AG04449 (cell line): ENCODE results near the gene TAL1.

Source experiments
- CTCF ChIA-PET: fragments of 350-600 bp; formaldehyde crosslinking; extraction: SDS; loops from one replicate; lab custom pipeline; 2021; ENCODE audit warnings: antibody characterized with exemption; lab: Yijun Ruan, JAX
- POLR2A ChIA-PET: fragments of 400-600, 350-600 bp; formaldehyde crosslinking; extraction: SDS; loops from one replicate; lab custom pipeline; 2020; ENCODE audit warnings: antibody characterized with exemption, inconsistent platforms; lab: Yijun Ruan, JAX
- DNase-seq: peaks from one replicate; pipeline ENCODE4 v3.0.0-alpha.2; 2010; ENCODE audit warnings: low read depth, low spot score
- H3K4me3 ChIP-seq: 2 replicates; pipeline ENCODE4 v1.5.1; 2011; ENCODE audit warnings: low read depth, mild to moderate bottlenecking, control low read depth, low read length
- TF ChIP-seq, protein P1 (sequence below): IDR thresholded peaks from one replicate; pipeline ENCODE4 v1.5.1; 2011; ENCODE audit warnings: mild to moderate bottlenecking, moderate library complexity, low read length, control low read depth, inconsistent platforms; ENCODE audit not compliant: insufficient read depth; ENCODE audit errors: missing control alignments

TAL1 gene

DNA sequence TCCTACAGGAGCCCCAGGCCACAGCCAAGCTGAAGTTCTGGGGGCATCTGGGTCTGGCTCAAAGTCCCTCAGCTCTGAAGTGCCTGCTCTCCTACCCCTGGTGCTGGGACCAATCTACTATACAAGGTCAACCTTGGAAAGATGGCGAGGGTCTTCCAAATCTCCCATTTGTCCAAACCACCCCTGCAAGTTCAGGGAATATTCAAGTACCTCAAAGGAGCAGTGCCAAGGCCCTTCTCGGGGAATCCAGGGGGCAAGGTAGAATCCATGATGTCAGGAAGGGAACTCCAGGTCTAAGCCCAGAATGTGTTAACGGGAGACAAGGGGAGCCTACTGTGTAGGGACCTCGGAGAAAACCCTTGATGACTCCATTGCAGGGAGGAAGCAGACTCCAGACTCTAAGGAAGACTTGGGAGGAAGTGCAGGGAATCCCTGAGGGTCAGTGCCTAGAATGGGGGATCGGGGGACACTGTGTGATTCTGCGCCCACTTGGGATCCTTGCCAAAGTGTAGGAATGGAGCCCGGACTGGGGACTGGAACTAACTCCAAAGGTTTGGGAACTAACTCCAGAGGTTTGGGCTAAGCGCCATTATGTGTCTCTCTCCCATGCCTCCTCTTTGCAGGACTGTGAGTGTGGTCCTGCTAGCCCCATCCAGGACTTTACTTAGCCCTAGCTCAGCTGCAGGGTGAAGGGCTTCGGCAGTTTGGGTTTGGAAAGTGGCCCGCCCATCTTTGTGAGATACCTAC is 8.7 kb downstream of the TAL1 start:
- ChIA-PET CTCF (interaction anchor here (1.8 kb wide), 1 partner anchor 30 kb away, joined by 6 read pairs; no protein-coding TSS in a partner anchor), POLR2A (no interaction called here)
- TF ChIP-seq, protein P1, sequence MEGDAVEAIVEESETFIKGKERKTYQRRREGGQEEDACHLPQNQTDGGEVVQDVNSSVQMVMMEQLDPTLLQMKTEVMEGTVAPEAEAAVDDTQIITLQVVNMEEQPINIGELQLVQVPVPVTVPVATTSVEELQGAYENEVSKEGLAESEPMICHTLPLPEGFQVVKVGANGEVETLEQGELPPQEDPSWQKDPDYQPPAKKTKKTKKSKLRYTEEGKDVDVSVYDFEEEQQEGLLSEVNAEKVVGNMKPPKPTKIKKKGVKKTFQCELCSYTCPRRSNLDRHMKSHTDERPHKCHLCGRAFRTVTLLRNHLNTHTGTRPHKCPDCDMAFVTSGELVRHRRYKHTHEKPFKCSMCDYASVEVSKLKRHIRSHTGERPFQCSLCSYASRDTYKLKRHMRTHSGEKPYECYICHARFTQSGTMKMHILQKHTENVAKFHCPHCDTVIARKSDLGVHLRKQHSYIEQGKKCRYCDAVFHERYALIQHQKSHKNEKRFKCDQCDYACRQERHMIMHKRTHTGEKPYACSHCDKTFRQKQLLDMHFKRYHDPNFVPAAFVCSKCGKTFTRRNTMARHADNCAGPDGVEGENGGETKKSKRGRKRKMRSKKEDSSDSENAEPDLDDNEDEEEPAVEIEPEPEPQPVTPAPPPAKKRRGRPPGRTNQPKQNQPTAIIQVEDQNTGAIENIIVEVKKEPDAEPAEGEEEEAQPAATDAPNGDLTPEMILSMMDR, result no peak
- DNase-seq, result no peak
- H3K4me3 ChIP-seq, result no peak overlapping the region

DNA sequence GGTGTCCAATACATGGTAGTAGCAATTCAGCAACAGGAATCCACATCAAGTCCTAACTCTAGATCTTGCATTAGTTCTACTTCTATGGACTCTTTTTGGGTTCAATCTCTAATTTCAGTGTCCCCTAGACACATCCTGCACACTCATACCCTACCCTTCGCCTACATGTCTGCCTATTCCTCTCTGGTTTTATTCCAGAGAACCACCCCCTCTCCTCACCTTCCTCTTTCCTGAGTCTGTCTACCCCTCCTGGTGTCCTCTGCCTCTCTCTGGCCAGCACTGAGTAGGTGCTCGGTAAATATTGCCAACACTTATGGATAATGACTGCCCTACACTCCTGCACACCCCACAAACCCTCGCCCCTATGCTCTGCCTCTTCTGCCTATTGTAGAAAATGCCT is 9.5 kb downstream of the TAL1 start:
- DNase-seq, result no peak
- TF ChIP-seq, protein P1, result no peak
- H3K4me3 ChIP-seq, result no peak overlapping the region
- ChIA-PET POLR2A (no interaction called here), CTCF (interaction anchor here (0.8 to 1.5 kb wide), 3 partner anchors 29 to 47 kb away, joined by 3 read pairs; no protein-coding TSS in a partner anchor)

DNA sequence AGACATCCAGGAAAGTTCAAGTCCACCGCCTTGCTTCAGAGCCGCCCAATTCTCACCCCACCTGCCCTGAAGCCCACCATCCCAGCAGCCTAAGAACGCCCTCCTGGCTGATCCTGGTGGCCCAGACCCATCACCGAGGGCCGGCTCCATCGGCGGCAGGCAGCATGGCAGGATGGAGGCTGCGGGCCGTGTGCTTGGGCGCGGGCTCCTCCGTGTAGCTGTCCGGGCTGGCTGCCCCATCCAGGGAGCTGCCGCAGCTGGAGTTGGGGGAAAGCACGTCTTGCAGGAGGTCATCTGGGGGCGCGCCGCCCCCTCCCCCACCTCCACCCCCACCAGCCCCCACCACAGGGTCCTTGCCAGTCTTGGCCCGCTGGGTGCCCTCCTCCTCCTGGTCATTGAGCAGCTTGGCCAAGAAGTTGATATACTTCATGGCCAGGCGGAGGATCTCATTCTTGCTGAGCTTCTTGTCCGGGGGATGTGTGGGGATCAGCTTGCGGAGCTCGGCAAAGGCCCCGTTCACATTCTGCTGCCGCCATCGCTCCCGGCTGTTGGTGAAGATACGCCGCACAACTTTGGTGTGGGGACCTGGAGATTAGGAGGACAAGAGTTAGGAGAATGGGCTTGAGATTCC is 12.3 kb downstream of the TAL1 start:
- H3K4me3 ChIP-seq, result no peak overlapping the region
- TF ChIP-seq, protein P1, result no peak
- POLR2A ChIA-PET, result no interaction called here
- CTCF ChIA-PET, result interaction anchor here (1.3 kb wide), 1 partner anchor 26 kb away, joined by 3 read pairs; no protein-coding TSS in a partner anchor
- no peak for DNase-seq

DNA sequence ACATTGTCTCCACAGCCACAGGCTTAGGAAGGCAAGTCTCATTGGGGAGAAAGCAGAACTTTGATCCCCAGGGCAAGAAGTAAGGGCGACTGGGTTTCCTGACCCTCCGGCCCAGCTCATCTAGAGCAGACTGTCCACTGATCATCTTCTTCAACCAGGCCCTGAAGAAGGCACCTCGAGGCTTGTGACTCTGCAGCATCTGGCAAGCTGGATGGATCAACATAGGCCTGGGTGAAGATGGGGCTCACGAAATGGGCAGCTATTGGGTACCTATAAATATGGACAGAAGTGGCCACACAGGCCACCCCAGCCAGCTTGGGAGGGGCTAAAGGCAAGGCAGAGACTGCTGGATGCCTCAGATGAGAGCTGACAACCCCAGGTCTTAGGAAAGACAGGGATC is 13.0 kb downstream of the TAL1 start:
- no peak for DNase-seq
- ChIA-PET POLR2A (no interaction called here), CTCF (no interaction called here)
- TF ChIP-seq, protein P1, result no peak
- H3K4me3 ChIP-seq, result no peak overlapping the region

DNA sequence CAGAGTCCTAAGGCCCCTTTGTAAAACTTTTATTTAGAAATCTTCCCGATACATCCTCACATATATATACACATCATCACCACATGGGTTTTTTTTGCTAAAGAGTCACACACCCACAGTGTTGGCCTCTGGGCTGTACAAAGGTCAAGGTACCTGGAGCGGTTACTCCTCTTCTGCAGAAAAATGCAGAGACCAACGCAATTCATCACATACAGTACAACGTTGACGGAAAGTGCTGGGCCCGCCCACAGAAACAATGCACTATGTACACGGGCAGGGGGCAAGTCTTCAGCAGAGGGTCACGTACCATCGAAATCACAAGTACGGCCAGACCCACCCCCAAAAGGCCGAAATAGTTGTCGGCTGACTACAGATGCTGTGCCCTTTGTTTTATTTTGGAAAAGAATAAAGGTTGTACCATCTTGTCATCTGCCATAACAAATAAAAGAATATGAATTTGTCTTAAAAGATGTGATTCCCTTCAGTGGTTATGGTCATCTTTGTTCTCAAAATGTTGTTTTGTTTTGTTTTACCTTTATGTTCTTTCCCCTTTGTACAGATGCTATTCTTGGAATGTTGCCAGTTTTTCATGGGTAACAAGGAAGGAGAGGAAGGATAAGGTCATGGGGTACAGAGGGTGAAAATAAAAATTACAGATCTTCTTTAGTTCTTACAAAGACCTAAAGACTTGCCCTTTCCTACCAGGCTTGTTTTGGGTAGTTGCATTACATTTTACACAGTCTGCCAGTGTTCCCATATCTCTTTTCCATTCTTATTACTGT is 15.6 kb downstream of the TAL1 start:
- POLR2A ChIA-PET, result no interaction called here
- DNase-seq, result no peak
- H3K4me3 ChIP-seq, result no peak overlapping the region
- TF ChIP-seq, protein P1, result no peak
- CTCF ChIA-PET, result no interaction called here

DNA sequence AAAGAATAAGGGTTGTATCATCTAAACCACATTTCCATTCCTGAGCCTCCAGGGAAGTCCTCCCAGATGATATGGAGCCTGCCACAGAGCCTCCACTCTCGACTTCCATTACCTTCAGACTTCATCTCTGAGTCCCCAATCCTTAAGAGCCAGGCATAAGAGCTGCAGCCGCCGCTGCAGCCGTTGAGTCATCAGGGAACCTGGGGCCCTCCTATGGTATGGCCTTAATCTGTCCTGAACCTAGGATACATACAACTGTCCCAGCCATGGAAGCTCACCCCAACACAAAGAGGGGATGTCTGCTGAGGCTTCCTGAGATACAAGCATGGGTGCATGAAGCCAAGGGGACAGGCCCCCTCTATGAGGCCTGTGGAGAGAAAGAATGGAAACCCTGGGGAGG is 16.3 kb downstream of the TAL1 start:
- H3K4me3 ChIP-seq, result no peak overlapping the region
- ChIA-PET POLR2A (no interaction called here), CTCF (interaction anchor here (1.0 to 1.1 kb wide), 2 partner anchors 11 to 47 kb away, joined by 3 to 4 read pairs; no protein-coding TSS in a partner anchor)
- TF ChIP-seq, protein P1, result no peak
- no peak for DNase-seq
